Mucosa of gallbladder (tissue), 1 donor: ENCODE results near the gene CAPN10. TPM values are rescaled to one million over a fixed set of nuclear protein-coding genes. Genes with fewer than 3 reads are reported as not detected.
A peak's percentile ranks its signal among the peaks of the same experiment; 100 is the strongest.

ENCODE experiments used
- DNase-seq: peaks from one replicate; pipeline ENCODE4 v3.0.0-alpha.2; 2020; ENCODE audit warnings: low spot score
- total RNA-seq: library from RNA; stranded (reverse); gene quantifications from one replicate; pipeline ENCODE4 v1.2.1, GENCODE V29; 2021
- donor health status: DM: no; HTN: no; CAD: no.

CAPN10 gene
- total RNA-seq, 1 donor from 2014 or later, result 56.1 TPM

GRCh38 chr2:240574386-240575100 is 12.0 kb upstream of the CAPN10 start:
- DNase-seq, result no peak

GRCh38 chr2:240575101-240575965 is 11.2 kb upstream of the CAPN10 start:
- no peak for DNase-seq

- no peak for DNase-seq
Measured at GRCh38 chr2:240576036-240576435, 10.5 kb upstream of the CAPN10 start.

- DNase-seq, result no peak
Measured at GRCh38 chr2:240576436-240577205, 9.9 kb upstream of the CAPN10 start.

GRCh38 chr2:240577281-240578109 is 9.0 kb upstream of the CAPN10 start:
- no peak for DNase-seq

GRCh38 chr2:240578110-240578450 is 8.5 kb upstream of the CAPN10 start:
- no peak for DNase-seq

DNA sequence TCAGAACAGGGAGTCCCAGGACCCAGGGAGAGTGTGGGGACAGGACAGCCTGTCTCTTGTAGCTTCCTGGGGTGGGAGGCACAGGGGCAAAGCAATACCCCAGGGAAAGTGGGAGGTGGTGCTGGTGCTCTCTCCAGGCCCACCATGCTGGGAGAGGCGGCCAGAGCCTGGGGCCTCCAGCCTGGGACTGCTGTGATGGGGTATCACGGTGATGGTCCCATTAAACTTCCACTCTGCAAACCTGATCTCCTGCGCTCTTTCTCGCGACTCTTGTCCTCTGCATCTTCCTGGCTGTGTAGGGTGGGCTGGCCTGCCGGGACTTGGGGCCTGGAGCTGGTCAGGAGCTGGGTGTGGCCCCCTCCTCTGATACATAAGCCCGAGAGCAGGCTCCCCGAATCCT is 8.0 kb upstream of the CAPN10 start:
- no peak for DNase-seq

DNA sequence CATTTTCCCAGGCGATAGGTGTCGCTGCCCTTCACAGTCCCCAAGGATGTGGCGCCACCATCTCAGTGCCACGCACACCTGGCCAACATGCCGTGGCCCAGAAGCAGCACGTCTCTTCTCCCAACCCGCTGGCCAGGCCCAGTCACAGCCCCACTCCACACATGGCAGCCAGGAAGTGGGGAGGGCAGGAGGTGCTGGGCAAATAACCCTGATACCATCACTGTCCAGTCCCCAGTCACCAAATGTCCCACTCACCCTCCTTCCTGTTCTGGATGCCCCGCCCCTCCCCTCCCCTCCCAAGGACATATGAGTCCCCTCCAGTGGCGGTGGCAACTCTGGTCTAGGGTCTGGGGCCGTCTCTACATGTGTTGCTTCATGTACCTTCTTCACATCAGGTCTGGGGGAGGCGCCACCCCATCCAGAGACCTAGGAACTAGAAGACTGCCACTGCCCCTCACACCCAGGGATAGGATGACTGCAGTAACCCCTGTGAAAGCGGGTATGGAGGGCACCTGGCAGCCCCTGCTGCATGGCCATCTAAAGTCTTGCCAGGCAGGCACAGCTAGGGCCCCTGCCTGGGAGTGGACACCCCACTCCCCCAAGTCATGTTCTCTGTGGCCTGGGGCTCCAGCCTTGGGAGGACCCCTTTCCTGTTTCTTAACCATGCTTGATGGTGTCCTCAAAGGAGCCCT is 7.3 kb upstream of the CAPN10 start:
- no peak for DNase-seq

DNA sequence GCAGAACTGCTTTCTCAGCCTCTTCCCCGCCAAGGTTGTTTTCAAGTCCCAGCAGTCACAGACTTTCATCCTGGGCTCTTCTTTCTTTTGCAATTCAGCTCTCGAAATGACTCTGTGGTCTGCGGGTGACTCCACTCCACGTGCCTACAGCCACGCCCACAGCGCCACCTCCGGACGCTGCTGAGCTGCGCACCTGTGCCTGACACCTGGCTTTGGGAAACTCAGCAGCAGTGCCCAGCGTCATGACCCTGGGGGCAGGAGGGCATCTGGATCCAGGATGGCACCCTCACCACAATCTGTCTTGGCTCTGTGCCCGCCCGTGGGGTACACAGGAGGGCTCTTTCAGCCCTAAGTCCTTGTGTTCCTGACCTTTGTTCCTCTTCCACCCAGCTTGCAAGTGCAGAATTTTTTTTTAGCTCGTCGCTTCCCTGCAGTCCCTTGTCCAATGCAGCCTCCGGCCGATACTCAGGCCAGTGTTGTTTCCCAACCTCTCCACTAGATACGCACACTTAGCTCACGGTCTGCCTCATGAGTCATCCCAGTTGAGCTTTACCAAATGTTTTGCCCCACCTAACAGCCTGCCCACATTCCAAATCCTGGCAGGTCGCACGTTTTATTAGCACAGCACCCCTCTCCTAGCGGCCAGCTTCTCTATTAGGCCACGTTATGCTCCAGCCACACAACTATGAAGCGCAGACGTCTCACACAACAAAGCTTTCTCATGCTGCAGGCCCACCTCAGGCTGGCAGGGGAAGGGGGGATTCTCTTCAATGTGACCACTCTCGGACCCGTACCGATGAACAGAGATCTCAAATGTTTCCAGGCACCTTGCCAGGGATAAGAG is 6.5 kb upstream of the CAPN10 start:
- DNase-seq, result peak; percentile 55

DNA sequence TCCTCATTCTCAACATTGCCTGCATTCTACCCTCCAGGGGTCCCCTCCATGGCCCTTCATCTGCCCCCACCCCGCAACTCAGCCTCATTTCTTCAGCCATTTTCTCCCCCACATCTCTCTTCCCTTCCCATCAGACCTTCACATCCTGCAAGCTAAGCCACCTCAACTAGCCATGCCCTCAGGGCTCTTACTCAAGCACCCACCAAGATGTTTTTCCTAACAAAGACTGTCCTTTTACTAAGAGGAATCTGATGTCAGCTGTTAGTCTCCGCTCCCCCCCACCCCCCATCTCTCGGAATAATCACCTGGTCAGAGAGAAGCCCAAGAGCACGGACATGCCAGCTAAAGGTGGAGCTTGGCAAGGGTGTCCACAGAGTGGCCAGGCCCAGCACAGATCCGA is 4.7 kb upstream of the CAPN10 start:
- no peak for DNase-seq

DNA sequence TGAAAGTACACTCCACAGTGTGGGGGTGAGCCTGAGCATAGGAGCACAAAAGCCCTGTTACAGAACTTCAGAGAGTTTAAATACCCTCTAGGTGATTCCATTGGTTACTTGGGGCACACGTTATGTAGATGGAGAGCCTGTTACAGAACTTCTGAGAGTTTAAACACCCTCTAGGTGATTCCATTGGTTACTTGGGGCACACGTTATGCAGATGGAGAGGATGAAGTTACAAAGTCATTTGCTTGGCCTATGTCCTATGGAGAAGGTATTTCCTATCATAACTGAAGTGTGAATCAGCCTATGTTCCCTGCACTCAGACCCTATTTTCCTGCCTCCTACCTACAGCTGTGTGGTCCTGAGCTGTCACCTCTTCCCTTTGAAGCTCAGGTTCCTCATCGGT is 3.8 kb upstream of the CAPN10 start:
- no peak for DNase-seq

GRCh38 chr2:240583774-240584173 is 2.8 kb upstream of the CAPN10 start:
- DNase-seq, result no peak

DNA sequence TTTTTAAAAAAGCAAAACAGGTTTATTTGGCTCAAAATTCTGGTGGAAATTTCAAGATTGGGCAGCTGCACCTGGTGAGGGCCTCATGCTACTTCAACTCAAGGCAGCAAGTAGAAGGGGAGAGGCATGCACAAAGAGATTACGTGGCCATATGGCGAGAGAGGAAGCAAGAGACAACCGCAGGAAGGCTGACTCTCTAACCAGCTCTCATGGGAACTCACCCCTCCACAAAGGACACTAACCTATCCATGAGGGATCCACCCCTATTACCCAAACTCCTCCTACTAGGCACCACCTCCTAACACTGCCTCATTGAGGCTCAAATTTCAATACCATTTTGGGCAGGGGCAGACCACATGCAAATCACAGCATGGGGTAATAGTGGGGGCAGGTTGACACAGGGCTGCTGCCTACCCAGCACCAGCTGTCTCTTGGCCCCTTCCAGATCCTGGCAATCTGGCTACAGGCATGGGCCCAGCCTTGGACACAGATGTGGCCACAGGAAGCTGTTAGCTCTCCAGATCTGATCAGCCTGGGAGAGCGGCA is 2.0 kb upstream of the CAPN10 start:
- no peak for DNase-seq

DNA sequence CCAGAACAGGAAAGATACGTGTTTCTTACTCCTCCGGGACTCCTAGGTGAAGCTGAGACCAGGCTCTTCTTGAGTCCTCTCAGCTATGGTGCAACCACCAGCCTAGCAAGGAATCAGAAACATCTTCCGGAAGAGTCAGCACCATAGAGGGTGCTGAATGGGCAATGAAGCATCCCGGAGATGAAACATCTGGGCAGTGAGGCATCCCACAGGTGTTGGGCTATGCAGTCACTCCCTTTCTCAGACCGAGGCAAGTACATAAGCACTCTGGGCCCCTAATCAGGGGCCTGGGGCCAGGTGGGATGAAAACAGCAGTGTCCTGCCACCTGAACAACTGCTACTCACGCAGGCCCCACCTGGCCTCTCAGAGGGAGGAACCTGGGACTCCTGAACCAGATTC is 1.4 kb upstream of the CAPN10 start:
- no peak for DNase-seq

- DNase-seq, result no peak
Measured at GRCh38 chr2:240585681-240586197, 795 bp upstream of the CAPN10 start.

GRCh38 chr2:240586919-240587800 is 626 bp downstream of the CAPN10 start:
- DNase-seq, result no peak

DNA sequence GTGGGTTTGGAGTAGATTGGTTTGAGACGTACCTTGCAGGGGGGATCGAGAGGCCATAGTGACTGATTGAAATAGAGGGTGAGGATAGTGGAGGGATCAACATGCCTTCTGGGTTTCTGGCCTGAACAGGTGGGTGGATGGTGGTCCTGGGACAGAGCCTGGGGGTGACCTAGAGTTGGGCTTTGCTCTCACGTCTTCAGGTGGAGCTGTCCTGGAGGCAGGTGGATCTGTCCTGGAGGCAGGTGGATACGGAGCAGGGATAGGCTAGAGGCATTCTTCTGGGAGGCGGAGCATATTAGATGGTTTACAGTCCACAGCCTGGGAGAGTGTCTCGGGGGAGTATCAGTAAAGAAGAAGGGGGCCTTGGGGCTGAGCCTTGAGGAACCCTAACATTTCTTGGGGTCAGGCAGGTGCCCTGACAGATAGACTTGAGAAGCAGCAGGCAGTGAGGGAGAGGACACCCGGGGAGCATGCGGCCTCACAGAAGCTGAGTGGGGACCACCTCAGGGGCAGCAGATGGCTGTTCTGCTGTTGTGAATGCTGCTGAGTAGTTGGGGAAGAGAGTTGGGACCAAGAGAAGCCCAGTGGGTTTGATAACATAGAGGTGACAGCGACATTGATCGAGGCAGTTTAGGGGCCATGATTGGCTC is 1.6 kb downstream of the CAPN10 start:
- no peak for DNase-seq

GRCh38 chr2:240588669-240589068 is 2.1 kb downstream of the CAPN10 start:
- DNase-seq, result no peak
